HG03460 (cell line): Measurements from ENCODE around the gene NRXN3.

ENCODE experiments used
- ATAC-seq: cut with Tn5 transposase; IDR thresholded peaks from one replicate; pipeline ENCODE4 v1.9.1; 2021; ENCODE audit not compliant: unreplicated experiment

Gene NRXN3

GRCh38 chr14:78627114-78627513, 456.9 kb downstream of the NRXN3 start:
- no peak for ATAC-seq

DNA sequence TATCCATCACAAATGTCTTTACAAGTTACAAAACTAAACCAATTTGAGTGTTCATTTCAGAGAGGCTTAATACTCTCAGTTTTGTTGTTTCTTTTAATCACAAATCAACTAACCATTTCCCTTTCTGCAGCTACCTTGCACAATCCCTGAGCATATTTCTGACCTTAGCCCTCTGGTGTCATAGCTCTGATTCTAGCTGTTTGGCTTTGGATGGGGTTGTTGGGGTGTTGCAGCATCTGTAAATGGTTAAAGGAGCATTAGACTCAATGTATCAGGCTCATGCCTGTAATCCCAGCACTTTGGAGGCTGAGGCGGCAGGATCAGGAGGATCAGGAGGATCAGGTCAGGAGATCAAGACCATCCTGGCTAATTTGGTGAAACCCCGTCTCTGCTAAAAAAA, 461.4 kb downstream of the NRXN3 start:
- ATAC-seq, result no peak

DNA sequence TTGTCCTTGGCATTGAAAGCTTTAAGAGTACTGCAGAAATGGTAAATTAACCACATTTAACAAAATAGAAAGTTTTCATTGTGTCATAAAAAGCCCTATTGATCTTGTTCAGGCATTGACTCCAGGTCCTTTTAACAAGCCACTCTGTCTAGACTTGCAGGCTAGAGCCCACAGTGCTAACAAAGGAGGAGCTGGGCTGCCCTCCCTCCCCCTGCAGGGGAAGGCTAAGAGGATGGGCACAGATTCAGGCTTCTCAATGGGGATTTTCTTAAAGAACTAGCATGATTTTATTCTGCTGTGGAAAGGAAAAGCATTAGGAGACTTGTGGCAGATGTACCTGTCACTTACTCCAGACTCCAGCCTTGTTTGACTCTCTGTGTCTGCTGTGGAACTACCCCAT, 463.6 kb downstream of the NRXN3 start:
- ATAC-seq, result no peak

DNA sequence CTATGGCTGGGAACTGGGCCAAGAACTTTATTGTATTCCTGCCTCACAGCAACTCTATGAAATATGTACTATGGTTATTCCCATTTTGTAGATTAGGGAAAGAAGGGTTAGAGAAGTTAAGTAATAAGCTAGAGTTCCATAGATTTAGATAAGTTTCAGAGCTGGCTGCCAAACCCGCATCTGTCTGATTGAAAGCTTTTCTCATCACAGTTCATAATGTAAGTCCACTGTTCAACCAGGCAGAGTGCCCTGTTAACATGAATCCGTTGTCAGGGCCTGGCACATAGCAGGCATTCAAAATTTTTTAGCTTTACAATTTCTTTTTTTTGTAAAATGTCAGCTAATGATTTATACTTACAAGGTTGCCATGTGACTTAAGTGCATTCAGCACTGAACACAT, 467.3 kb downstream of the NRXN3 start:
- ATAC-seq, result no peak

GRCh38 chr14:78637908-78638475, 467.8 kb downstream of the NRXN3 start:
- ATAC-seq, result no peak

DNA sequence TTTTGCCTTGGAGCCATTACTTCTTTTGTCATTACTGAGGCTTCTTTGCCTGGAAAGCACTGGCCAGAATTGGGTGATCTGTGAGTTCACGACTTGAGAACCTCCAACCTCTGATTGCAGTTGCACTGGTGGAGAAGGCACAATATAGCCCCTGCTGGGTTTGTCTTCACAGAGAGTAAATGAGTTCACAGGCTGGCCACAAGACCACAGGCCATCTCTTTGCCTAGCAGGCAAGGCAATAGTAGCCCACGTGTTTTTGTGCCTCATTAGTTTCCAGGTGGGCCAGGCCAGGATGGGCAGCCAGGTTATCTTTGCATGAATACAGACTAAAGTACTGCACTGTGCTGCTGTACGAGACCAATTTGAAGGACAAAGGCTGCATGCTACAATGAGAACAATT, 468.8 kb downstream of the NRXN3 start:
- ATAC-seq, result no peak

DNA sequence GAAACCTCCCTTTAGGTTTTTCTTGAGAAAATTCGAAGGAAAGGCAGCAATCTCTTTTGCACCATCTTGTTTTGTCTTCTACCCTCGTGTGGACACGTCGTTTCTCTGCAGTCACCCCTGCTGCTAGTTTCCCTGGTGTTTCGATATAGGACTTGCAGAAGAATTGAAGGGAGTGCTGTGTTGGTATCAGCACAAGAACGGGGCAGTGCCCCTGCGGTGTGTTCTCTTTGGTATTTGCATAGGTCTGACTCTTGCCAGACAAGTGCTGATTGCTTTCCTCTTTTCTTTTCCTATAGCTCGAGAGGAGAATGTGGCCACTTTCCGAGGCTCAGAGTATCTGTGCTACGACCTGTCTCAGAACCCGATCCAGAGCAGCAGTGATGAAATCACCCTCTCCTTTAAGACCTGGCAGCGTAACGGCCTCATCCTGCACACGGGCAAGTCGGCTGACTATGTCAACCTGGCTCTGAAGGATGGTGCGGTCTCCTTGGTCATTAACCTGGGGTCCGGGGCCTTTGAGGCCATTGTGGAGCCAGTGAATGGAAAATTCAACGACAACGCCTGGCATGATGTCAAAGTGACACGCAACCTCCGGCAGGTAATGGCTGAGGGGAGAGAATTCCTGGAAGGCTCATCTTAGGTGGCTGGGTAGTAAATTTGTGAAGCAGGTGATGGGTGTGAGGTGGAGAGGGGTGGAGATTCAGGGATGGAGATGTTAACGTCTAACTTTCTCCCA, 474.8 kb downstream of the NRXN3 start:
- no peak for ATAC-seq

DNA sequence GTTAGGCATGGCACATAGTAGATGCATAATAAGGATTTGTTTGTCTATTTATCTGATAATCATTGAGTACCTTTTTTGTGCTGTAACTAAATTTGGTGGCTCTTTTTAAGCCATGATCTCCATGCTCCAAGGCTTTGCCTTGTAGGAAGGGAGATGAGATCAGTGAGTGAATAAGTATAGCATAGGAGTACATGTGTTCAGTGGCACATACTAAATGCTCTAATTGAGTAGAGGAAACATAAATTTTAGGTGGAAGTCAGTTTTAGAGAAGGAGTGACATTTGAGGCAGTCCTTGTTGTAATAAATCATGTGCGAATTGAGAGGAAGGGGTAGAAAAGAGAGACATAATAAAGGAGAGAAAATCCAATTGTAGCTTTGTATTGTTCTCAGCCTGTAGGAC, 482.6 kb downstream of the NRXN3 start:
- ATAC-seq, result no peak

DNA sequence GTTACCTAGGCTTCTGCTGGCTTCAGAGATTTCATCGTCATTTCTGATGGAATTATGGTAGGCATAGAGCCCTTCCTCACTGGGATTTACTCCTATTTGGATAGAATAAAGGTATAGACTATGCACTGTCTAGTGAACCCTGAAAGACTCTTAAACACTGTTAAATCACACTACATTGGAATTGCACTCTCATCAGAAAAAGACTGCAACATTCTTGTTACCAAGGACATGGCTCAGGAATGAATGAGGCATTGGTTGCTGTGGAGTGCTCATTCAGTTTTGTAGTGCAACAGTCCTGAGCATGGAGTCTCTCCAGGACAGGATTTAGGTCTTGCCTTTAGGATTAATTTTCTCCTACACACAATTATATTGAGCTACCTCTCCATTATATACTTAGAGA, 483.0 kb downstream of the NRXN3 start:
- ATAC-seq, result no peak

DNA sequence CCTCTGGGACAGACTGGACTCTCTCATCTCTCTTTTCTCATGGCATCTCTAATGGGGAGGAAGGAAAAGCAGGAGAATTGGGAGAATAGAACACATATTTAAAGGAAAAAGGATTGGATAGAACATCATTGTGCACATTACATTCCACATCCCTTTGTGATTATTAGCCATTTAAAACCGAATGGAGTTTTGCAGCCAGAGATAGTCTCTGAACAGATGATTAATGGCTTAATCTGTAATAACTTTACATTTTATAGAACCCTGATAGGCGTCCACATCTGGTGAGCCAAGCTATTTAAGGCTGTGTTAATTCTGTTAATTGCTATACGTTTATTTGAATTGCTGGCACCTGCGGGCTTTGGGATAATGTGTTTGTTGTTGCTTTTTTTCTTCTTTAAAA, 487.3 kb downstream of the NRXN3 start:
- ATAC-seq, result no peak

GRCh38 chr14:78664841-78665240, 494.7 kb downstream of the NRXN3 start:
- ATAC-seq, result no peak

DNA sequence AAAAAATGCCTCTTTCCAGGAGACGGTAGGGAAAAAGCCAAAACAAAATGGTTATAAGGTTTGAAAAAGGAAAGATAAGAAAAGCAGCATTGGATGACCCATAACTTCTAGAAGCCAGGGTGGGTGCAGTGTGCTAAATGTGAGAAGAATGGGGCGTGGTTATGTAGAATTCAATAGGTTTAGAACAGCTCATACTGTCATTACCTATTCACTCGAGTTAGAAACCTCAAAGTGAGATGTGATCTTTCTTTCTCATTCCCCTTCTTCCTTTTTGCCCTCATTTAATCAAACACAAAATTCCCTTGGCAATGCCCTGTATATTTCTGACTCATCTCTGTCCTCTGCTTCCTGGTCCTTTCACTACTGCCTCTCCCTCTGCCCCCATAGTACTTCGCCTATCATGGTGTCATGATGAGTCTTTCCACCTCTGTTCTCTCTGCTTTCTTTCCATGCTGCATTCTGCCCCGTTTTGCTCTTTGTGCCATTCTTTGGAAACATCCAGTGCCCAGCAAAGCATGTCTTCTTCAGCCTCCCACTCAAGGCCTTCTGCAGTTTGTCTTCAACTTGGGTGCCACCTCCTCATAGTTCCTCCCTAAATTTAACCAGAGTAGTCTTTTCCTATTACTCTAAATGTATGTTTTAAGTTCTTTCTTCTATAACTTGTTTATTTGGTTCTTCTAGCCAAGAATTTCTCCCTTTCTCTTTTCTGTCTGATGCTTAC, 496.3 kb downstream of the NRXN3 start:
- no peak for ATAC-seq

DNA sequence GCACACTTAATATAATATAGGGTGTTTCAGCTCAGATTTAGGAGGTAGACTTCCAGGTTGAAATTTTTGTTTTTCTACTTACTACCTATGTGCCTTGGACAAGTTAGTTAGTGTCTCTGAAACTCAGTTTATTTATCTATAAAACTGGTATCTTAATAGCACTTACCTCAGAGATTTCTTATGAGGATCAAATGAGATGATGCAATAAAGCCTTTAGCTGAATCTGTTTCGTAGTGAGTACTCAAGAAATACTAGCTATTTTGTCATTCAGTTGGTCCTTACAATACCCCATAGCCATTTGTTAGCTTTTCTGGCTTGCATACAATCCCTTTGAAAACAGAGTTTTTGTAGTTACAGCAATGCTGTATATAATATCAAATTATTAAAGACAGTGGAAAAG, 497.0 kb downstream of the NRXN3 start:
- ATAC-seq, result no peak

DNA sequence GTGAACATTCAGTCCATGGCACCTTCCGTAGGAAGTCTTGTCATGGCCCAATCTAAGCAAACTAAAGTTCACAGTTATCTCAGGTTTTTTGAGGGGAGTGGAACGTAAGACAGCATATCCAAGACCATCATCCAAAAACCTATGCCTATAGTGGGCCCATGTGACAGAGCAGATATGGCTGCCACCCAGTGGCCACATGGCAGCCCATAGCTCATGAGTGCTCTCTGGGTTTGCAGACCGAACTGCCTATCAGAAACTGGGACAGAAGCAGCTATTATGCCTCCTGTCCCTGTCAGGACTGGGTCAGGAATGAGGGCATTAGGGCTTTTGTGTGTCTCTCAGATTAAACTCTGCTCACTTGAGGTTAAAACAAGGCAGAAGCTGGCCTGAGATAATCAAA, 503.7 kb downstream of the NRXN3 start:
- no peak for ATAC-seq

GRCh38 chr14:78674820-78675219, 504.6 kb downstream of the NRXN3 start:
- ATAC-seq, result no peak

GRCh38 chr14:78683206-78683605, 513.0 kb downstream of the NRXN3 start:
- no peak for ATAC-seq

DNA sequence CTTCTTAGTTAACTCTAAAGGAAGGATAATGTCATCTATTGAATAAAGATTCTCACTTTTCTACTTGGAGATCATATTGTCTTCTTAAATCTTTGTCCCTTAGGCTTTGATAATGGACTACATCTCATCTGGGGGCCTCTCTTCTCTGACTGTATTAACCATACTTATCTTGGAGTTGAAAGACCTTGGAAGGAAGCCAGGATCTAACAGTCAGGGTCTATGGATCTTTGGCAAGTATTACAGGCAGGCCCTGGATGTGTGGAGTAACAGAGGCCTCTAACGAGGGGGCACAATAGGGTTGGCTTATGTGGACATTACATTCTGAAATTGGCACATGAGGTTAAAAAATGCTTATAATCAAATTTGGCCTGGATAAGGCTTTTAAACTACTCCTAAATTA, 513.8 kb downstream of the NRXN3 start:
- ATAC-seq, result no peak

- ATAC-seq, result no peak
These were observed 518.3 kb downstream of the NRXN3 start for GRCh38 chr14:78688503-78688902.

DNA sequence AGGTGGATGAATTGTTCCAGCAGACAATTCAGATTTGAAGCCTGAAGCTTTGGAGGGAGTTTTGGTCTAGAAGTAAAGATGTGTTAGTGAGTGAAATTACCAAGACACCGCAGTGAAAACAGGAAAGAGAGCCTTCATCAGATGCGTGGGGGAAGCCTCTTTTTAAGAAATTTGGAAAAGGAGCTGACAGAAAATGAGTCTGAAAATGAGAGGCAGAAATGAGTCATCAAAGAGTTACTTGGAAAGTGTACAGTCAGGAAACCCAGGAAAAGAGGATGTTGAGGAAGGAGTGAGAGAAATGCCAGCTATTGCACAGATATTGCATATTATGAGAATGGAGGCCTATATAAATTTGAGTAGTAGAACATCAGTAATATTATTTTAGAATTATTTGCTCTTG, 520.7 kb downstream of the NRXN3 start:
- ATAC-seq, result no peak

- ATAC-seq, result no peak
These were observed 527.2 kb downstream of the NRXN3 start for GRCh38 chr14:78697341-78697740.

DNA sequence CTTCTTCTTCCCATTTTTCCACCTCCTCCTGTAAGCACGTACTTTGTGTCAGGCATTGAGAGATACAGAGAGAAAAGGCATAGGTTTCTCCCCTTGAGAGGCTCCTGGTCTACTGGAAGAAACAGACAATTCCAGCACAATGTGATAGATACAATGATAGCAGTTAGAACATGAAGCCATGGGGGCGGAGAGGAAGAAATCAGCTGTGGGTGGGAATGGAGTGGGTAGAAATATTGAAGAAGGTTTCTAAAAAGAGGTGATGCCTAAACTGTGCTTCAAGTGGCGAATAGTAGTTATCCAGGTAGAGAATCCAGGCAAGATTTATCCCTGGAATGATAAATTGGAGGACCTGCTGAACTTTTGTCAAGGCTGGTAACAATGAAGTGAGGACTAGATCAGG, 528.8 kb downstream of the NRXN3 start:
- ATAC-seq, result no peak

GRCh38 chr14:78700236-78700635, 530.1 kb downstream of the NRXN3 start:
- ATAC-seq, result no peak
